Germinal center (tissue), 1 donor: ENCODE results near the gene CFAP221.
"Not testable (repeated sequence)": the region's sequence is repeated elsewhere in the genome, so short reads cannot be mapped to it uniquely, and the experiment has no call there.

ENCODE experiments used
- DNase-seq: peaks from one replicate; pipeline ENCODE4 v3.0.0; 2012; ENCODE audit warnings: mixed read lengths, low spot score

CFAP221 gene

DNA sequence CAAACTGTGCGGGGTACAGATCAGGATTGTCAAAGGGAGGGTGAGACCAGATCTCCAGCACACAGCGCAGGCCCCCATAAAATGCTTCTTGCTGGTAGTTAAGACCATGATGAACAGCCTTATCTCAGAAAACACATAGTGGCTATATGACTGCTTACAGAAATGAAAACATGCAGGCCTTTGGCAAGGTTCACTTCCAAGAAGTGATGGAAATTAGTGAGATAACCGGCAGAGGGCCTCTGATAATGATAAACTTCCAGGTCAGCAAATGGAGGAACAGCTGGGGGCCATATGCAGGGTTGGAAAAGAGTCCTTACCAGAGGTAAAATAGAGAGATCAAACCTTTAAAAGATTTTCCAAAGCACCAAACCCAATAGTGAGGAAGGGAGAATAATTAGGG lies 46.6 kb downstream of the CFAP221 start:
- no peak for DNase-seq

DNA sequence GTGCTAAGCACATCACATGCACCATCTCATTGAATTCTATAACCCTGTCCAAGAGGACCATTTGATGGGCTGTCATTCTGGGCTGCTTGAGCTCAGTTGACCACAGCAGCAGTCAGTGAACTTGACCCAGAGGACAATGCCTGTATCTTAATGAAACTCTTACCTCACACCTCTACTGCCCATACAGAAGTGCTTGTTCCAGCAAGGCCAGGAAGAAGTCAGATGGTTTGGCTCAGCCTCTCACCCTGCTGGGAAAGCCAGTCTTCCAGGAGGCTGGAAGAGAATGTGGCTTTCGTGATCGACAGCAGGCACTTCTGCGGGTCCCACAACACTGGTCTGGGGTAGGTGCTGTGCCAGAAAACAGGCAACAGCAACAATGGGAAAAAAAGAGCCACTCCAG lies 47.3 kb downstream of the CFAP221 start:
- no peak for DNase-seq

DNA sequence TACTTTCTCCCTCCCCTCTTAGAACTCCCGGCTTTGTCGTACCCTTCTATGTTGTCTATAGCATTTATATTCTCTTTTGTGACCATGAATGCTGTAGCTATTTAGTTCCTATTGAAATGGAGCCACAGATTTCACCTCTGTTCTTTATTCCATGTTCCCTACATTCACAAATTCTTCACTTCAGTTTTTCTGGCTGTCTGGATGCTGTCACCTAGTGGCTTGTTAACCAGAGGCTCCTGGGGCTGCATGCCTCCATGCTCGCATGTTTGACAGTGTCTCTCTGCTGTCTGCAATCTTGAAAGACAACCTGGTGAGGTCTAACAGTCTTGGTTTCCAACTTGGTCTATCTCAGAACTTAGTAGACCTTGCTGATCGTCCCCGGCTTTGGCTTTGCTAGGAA lies 48.2 kb downstream of the CFAP221 start:
- no peak for DNase-seq

DNA sequence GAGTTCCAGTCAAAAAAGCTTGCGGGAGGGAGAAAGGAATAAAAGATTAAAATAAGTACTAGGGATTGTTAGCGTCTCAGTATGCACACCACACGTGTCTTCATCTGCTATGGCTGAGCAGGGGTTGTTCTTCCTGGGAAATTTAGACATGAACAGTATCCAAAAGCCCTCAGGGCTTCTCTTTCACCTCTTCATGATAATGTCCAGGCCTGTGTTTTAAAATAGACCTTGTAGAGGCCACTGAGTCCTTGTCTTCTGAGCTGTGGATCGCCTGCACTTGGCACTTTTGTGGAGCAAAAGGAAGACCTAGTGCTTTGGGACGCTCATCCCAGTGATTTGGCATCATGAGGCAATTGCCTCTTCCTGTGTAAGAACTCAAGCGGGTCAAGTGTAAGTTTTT lies 52.4 kb downstream of the CFAP221 start:
- DNase-seq = no peak

DNA sequence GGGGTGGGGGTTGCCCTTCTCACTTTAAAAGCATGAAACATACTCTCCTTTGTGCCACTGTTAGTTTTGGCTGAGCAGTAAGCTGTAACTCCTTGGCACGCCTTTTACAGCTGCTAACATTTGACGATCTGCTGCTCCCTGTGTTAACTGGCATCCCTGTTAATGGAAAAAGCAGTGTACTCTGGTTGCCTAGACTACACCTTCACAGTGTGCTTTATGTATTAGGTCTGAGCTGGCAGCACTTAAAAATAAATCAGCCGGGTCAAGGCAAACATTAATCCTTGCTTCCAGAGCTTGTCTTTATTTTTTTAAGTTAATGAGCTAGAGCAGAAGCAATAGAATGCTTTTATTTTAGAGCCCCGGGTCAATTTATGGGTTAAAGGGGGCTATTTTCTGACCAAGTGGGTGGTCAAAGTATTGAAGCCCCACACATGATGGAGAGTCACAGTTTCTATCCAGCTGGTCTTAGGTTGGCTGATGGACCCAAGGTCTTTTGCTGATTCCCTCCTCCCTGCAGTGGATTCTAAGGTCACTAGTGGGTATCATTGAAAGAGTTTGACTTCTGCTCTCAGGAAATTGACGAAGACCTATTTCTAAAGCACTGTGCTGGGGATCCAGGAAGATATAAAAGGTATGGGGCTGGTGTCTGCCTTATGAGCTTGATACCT lies 54.5 kb downstream of the CFAP221 start:
- no peak for DNase-seq

DNA sequence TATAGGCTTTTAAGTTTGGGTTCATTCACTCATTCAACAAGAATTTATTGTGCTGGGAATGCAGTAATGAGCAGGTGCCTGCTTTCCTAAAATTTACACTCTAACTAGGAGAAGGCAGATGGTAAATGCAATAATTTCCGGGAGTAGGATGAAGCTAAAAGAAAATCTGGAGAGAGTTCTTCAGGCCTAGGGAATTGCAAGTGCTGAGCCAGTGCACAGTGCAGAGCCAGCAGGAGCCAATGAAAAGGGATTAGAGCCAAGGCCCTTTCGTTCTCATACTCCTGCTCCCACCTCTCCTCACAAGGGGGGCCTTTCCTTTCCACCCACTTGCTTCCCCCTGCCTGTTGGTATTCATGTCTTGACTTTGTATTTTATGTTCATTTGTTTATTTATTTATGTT lies 55.1 kb downstream of the CFAP221 start:
- DNase-seq = no peak

DNA sequence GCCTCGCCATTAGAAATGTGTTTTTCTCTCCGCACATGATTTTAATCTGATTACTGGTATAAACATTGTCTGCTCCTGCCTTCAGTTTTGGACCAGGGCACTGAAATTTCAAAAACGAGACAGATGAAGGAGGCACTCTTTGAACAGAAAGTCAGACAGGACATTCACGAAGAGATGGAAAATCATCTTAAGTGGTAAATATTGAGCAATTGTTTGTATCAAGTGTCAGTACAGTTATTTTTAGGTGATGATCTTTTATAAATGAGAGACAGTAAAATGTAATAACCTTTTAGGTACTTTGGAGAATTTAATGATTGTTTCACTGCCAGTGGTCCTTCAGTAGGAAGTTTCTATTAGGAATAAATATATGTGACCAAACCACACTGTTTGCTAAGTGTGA lies 60.8 kb downstream of the CFAP221 start:
- DNase-seq = no peak

DNA sequence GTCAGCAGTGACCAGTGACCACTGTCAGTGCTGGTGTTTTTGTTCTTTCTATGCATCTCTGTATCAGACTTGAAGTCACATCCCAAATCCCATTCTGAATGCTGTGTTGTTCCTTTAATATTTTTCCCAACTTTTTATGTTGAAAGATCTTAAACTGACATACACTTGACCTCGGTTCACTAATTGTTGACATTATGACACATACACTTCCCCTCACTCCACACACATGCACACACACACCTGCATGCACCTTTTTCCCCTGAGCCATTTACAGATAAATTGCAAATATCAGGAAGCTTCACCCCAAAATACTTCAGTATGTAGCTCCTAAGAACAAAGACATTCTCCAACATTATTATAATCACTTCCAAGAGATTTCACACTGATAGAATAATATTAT lies 62.4 kb downstream of the CFAP221 start:
- no peak for DNase-seq

DNA sequence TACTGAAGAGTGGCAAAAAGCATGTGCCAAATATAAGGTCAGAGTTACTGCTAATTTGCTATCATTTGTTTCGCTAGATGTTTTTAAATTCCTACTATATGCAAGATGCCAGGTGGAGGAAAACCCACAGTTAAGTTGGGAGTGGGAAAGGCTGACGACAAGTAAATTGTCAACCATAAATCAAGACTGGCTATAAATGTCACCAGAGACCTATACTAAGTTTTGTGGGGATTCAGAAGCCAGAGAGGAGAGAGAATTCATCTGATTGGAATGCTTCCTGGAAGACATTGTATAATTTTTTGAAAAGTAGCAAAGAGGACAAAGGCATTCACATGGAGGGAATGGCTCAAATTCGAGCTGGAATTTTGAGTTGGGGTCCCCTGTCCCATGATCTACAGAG lies 64.3 kb downstream of the CFAP221 start:
- no peak for DNase-seq

DNA sequence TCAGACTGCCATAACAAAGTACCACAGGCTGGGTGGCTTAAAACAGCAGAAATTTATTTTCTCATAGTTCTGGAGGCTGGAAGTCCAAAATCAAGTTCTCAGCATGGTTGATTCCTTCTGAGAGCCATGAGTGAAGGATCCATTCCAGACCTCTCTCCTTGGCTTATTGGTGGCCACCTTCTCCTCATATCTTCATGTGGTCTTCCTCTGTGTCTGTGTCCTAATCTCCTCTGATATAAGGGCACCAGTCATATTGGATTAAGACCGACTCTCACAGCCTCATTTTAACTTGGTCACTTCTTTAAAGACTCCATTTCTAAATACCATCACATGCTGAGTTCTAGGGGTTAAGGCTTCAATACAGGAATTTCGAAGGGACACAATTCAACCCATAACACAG lies 65.1 kb downstream of the CFAP221 start:
- no peak for DNase-seq

DNA sequence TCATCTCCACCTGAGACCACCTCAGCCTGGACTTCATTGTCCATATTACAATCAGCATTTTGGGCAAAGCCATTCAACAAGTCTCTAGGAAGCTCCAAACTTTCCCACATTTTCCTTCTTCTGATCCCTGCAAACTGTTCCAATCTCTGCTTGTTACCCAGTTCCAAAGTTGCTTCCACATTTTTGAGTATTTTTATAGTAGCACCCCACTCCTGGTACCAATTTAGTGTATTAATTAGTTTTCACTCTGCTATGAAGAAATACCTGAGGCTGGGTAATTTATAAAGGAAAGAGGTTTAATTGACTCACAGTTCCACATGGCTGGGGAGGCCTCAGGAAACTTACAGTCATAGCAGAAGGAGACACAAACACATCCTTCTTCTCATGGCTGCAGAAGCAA lies 69.9 kb downstream of the CFAP221 start:
- DNase-seq = not testable (repeated sequence)

DNA sequence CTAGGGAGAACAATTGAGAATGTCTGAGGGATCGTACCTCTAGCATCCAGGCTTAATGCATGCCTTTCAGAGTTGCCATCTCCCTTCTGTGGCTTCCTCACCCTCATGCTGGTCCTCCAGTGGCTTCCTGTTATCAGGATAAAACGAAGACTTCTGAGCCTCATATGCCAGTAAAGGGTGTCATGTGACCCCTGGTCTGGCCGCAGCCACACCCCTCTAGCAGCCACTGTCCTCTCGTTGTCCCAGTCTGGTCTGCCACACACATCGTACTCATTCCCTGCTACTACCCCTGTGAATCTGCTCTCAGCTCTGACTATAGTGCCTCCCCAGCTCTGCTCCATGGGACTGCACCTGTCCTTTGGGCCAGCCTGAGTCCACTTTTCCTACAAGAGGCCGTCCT lies 72.2 kb downstream of the CFAP221 start:
- no peak for DNase-seq

DNA sequence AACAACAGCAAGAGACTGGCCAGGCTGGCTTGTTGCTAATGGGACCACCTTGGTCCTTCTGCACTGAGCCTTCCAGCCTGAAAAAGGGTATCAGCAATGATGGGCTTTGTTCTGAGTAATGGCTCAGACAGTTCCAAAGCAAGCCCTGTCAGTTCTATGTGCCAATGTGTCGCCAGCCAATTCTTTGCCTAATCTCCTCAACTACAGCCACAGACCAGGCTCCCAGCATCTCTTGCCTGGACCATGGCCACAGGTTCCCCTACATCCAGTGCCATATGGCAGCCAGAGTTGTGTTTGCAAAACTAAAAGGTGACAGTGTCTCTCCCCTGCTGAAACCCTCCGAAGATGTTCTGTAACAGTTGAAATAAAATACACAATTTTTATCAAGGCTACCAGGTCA lies 73.2 kb downstream of the CFAP221 start:
- no peak for DNase-seq

DNA sequence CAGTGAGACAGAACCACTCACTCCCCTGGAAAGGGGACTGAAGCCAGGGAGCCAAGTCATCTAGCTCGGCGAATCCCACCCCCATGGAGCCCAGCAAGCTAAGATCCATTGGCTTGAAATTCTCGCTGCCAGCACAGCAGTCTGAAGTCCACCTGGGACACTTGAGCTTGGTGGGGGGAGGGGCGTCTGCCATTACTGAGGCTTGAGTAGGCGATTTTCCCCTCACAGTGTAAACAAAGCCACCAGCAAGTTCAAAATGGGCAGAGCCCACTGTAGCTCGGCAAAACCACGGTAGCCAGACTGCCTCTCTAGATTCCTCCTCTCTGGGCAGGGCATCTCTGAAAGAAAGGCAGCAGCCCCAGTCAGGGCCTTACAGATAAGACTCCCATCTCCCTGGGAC lies 74.5 kb downstream of the CFAP221 start:
- not testable (repeated sequence) for DNase-seq

DNA sequence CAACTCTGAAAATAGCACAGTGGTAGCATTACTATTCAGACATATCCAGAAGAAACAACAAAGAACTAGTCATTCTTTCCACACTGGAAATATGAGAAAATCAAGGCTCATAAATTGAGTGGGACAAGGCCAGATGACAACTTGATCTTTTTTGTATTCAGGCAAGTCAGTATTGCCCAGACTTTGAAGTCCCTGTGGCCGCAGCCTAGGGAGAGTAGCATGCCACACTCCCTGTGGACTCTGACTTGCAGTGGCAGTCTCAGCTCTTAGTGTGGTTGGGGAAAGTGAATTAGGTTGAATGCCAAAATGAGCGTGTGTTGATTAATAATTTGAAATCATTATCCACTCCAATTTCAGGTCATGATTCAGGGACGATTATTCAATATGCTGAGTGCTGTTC lies 81.0 kb downstream of the CFAP221 start:
- no peak for DNase-seq

DNA sequence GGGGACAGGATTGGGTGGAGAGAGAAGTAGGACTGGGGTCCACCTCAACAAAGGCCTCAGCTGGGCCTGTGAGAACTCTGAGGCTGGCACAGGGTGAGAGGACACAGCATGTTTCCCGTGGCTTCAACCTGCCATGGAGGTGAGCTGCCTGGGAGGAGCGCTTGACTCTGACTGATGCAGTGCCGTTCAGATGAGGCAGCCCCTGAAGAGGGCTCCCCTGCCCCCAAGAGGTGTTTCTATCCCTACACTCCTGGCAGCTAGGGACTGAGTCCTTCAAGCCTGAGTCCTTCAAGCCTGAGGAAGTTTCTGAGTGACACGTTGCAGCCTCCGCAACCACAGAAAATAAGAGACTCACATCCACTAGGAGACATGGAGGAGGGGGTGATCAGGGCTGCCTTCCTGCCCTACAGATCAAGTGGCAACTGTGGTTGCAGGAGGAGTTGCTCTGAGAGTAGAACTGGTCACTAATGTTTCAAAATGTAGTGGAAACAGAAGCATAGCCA lies 85.1 kb downstream of the CFAP221 start:
- DNase-seq = no peak

DNA sequence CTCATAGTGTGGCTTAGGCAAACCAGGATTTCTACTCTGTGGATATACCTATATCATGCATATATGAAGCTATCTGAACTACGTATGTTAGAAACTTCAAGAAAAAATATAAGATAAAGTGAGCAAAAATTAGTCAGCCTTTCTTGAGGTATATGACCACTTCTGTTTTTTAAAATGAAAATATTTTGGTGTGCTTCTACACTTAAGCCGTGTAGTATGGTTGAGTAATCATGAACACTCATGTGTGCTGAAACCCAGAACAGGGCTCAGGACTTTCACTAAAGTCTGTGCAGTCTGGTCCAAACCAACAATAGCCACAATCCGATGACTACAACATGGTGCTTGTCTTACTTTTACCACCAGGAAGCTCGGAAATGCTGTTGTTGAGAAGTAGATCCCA lies 85.9 kb downstream of the CFAP221 start:
- no peak for DNase-seq

DNA sequence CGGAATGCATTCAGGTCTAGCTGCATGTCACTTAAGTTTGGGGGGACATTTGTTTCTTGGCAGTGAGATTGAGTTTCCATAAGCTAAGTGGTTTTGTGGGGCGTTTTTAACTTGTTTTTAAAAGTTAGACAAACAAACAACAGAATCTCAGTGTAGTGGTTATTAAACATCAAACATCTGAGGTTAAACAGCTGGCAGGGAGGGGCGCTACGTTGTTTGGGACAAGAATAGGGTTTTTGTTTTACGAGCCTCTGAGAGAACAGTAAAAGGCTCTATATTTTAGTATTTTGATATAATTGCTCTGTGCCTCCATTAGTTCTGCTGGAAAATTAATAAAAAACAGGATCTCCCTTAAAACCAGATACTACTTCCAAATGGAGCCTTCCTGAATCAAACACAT lies 93.1 kb downstream of the CFAP221 start:
- DNase-seq = no peak

DNA sequence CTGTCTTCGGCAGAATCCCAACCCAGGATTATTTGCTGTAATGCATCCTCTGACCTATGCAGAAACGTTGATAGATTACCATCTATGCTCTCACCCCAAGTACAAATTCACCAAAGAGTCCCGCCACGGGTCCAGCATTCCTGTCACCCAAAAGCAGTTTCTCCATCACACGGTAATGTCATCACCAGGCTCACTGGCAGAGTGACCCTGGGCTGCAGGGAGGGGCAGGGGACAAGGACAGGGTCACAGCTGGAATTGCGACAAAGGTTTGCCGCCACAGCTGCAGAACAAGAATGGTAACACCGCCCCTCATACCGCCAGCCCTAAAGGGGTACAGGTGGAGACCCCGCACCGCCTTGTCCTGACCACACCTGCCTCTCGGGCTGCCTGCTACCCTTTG lies 94.0 kb downstream of the CFAP221 start:
- no peak for DNase-seq

DNA sequence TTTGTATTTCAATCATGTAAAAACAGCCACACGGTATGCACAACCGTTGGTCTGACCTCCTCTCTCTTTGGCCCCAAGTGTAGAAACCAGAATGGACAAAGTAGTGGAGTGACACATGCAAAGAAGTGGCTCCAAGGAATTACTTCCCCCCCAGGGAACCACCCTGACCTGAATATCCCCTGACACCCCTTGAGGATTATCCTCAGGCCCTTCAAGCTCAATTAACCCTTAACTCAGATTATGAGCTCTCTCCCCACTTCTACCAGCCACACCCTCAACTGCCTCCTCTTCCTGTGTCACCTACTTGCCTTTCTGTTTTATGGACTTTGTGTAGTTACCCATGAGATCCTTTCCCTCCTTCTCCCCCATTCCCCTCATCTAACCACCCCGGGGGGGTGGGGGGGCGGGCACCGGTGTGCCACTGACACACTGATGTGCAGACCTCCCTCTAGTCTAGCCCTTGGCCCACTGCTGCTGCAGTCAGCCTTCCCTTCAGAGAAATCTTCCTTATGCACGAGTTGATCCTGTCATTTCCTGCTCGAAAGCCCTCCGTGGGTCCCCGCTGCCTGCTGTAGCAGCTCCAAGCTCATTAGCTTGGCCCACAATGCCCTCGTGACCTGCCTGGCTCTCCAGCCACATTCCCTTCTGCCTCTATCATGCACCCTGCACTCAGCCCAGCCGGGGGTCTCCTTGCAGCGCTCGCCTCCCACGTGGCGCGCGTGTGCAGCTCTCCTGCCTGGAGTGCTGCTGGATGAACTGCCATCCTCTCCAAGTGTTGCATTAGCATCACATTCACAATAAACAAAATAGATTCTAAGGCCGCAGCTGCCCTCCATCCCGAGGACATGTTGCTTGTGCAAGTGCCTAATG lies 94.7 kb downstream of the CFAP221 start:
- DNase-seq = no peak

DNA sequence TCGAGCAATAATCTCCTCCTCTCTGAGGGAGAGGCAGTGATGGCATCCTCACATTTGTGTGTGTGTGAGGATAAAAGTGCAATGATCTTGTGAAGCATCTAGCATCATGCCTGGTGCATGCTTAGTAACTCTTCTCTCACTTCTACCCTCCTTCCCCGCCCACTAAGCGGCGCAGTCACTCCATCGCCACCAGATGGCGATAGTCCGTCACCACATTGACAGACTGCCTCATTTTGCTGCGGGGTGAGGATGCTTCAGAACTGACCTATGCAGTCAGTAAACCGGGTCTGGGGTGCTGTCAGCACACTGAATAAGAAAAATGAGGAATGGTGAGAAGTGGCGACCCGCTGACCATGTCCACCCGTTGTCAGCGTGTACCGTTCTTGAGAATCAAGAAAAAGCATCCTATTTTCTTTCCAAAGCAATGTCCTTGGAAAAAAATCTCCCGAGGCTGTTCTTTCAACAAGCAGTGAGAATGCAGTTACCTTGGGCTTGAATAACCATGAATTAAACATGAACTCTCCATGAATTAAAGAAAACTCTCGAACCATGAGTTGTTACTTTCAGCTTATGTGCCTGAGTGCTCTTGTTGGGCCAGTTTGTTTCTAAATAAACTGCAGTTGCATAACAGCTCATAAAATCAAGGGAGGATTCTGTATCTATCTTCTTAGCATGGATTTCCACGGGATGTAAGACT lies 97.5 kb downstream of the CFAP221 start:
- peak; percentile 82 for DNase-seq

DNA sequence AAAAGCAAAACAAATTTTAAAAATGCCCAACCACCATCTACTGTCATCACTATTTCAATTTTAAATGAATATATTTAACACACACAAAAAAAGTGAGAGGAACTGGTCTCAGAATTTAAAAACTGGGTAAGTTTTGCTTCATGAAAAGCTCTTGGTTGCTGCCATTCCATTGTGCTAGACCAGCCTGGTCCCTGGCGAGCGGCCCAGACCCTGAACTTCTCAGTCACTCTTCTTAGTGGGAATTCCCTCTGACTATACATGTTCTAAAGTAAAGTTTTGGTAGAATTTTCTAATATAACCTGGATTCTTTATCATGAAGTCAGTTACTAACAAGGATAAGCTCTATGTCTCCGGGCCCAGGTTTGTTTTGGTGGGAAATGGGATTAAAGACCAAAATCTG lies 99.9 kb downstream of the CFAP221 start:
- no peak for DNase-seq
